Measurements from ENCODE around the gene CELF1. TPM values are rescaled to one million over a fixed set of nuclear protein-coding genes. Genes with fewer than 3 reads are reported as not detected.

Gene CELF1
- total RNA-seq, 1 experiment from 2014 or later: 73.1 TPM

DNA sequence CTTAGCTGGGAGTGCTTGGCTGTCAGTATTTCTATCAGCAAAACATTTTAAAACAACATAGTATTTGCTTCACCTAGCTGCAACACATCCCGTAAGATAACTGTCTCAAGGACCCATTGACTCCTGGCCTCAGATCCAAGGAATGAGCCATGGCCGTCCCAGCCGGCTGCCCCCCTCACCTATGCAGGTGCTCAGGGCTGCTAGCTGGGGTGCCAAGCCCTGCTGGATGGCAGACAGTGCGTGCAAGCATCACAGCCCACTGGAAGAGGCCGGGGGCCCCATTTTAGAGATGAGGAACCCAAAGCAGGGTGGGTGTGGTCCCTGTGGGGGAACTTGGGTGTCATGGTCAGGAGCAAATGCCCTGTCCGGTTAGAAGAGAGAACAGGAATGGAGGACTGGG is 135.2 kb downstream of the CELF1 start:
- no peak for DNase-seq (ENCODE audit: low read depth)

DNA sequence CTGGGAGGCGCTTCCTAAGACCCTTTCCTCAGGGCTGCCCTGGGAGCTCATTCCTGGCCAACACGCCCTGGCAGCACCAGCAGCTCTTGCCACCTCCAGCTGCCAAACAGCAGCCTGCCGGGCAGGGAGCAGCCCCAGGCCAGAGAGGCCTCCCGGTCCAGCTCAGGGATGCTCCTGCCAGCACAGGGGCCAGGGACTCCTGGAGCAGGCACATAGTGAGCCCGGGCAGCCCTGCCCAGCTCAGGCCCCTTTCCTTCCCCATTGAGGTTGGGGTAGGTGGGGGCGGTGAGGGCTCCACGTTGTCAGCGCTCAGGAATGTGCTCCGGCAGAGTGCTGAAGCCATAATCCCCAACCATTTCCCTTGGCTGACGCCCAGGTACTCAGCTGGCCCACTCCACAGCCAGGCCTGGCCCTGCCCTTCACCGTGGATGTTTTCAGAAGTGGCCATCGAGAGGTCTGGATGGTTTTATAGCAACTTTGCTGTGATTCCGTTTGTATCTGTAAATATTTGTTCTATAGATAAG is 136.9 kb downstream of the CELF1 start:
- DNase-seq (ENCODE audit: low read depth): peak; percentile 97

Other genes starting within 250 kb of the CELF1 start
- gene MYBPC3, start 200.4 kb downstream of the CELF1 start, total RNA-seq (2014; rRNA removed; shearing (Covaris generic)): not detected in 2 replicates
- not detected in 2 replicates for gene SPI1, start 174.6 kb downstream of the CELF1 start, total RNA-seq (2014; rRNA removed; shearing (Covaris generic))
- gene SLC39A13, start 144.5 kb downstream of the CELF1 start, total RNA-seq (2014; rRNA removed; shearing (Covaris generic)): 23.2 and 43.9 TPM in 2 replicates
- gene PSMC3, start 126.7 kb downstream of the CELF1 start, total RNA-seq (2014; rRNA removed; shearing (Covaris generic)): 283 and 294 TPM in 2 replicates
- gene RAPSN, start 104.0 kb downstream of the CELF1 start, total RNA-seq (2014; rRNA removed; shearing (Covaris generic)): not detected in 2 replicates
- gene PTPMT1, start 12.5 kb upstream of the CELF1 start, total RNA-seq (2014; rRNA removed; shearing (Covaris generic)): 183 and 234 TPM in 2 replicates
- gene KBTBD4, start 25.8 kb upstream of the CELF1 start, total RNA-seq (2014; rRNA removed; shearing (Covaris generic)): 26.0 and 35.4 TPM in 2 replicates
- 85.7 and 108 TPM in 2 replicates for gene NDUFS3, start 25.9 kb upstream of the CELF1 start, total RNA-seq (2014; rRNA removed; shearing (Covaris generic))
- not detected in 2 replicates for gene FAM180B, start 33.5 kb upstream of the CELF1 start, total RNA-seq (2014; rRNA removed; shearing (Covaris generic))
- 0.10 TPM in 1 of 2 replicates, not detected in the other for gene C1QTNF4, start 41.3 kb upstream of the CELF1 start, total RNA-seq (2014; rRNA removed; shearing (Covaris generic))
- 138 and 204 TPM in 2 replicates for gene MTCH2, start 89.4 kb upstream of the CELF1 start, total RNA-seq (2014; rRNA removed; shearing (Covaris generic))
- gene AGBL2, start 162.2 kb upstream of the CELF1 start, total RNA-seq (2014; rRNA removed; shearing (Covaris generic)): 1.2 and 2.5 TPM in 2 replicates
- 23.4 and 36.5 TPM in 2 replicates for gene FNBP4, start 214.2 kb upstream of the CELF1 start, total RNA-seq (2014; rRNA removed; shearing (Covaris generic))

All from M059J (cell line).